ENCODE results near the gene UGT1A10. TPM values are rescaled to one million over a fixed set of nuclear protein-coding genes. Genes with fewer than 3 reads are reported as not detected.

UGT1A10 gene
- total and polyA plus RNA-seq, 2 donors (not counting 3 experiments of a cell fraction or from before 2014, with no cell fraction given) = not detected

DNA sequence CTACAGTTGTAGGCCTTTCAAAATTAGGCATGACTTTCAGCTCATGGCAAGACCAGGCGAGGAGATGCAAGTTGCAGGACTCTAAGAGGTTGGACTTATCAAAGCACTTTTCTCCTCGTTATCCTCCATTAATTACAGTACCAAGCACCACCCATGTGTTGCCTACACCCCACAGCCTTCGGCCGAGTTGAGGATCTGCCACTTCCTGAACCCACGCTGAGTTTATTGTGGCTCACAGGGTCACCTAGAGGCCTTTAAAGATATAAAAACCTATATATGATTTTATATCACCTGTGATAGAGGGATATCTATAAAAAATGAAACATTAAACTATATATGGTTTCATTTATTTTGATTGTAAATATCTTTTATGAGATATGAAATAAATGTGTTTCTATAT is 2.6 kb downstream of the UGT1A10 start:
- H3K9me1 ChIP-seq (replicated peaks; ENCODE audit: control insufficient read depth, extremely low read depth, insufficient read depth, low read length) = no peaks in the 10 kb centered on the region
- no peak for TF ChIP-seq JUN (IDR thresholded peaks at IDR 0.05; ENCODE audit: borderline replicate concordance, insufficient read depth, insufficient read length, low read depth)
- TF ChIP-seq, protein P1, sequence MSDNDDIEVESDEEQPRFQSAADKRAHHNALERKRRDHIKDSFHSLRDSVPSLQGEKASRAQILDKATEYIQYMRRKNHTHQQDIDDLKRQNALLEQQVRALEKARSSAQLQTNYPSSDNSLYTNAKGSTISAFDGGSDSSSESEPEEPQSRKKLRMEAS (IDR thresholded peaks at IDR 0.05; ENCODE audit: insufficient read depth, insufficient read length) = no peak
- no peak for TF ChIP-seq CTCF (IDR thresholded peaks at IDR 0.05; ENCODE audit: extremely low read depth in 1 of 2, insufficient read depth in 1 of 2, low read depth in 1 of 2, low read length in 2 of 2)
- no peak for TF ChIP-seq GATA2 (IDR thresholded peaks at IDR 0.05; ENCODE audit: insufficient read depth, insufficient read length, low read depth, low read length)
- TF ChIP-seq POLR2AphosphoS5 (IDR thresholded peaks at IDR 0.05; ENCODE audit: insufficient read depth, low read depth, low read length) = no peak
- no peak for TF ChIP-seq POLR2A (IDR thresholded peaks at IDR 0.05; ENCODE audit: low read depth, low read length)
- TF ChIP-seq MYC (IDR thresholded peaks at IDR 0.05; ENCODE audit: low read depth, low read length) = no peak
- no peak for TF ChIP-seq EZH2 (IDR thresholded peaks at IDR 0.05; ENCODE audit: borderline replicate concordance, low read depth, low read length, severe bottlenecking)
- TF ChIP-seq FOS (IDR thresholded peaks at IDR 0.05; ENCODE audit: borderline replicate concordance, insufficient read depth, low read length) = no peak
- no peaks in the 10 kb centered on the region for H4K20me1 ChIP-seq (replicated peaks; ENCODE audit: control insufficient read depth, extremely low read depth, insufficient read depth, low read length)
- no peaks in the 10 kb centered on the region for H3K9me3 ChIP-seq (replicated peaks; ENCODE audit: control insufficient read depth, insufficient read depth, low read length)
- H3K36me3 ChIP-seq (ENCODE audit: control insufficient read depth in 2 of 2, extremely low read depth in 1 of 2, insufficient read depth in 2 of 2, low read length in 2 of 2) = no peaks in the 10 kb centered on the region
- no peak overlapping the region for H3K9ac ChIP-seq (replicated peaks; ENCODE audit: extremely low read depth, insufficient read depth, low read length)
- peaks cover 0 to 2% of the 10 kb centered on the region in 2 experiments for H3K27me3 ChIP-seq (ENCODE audit: control insufficient read depth in 2 of 2, insufficient read depth in 2 of 2, low read length in 2 of 2)
- ChIA-PET POLR2A (no interaction called here), CTCF (no interaction called here)
- H3K27ac ChIP-seq (ENCODE audit: insufficient read depth, low read depth, low read length) = no peak overlapping the region
- no peaks in the 10 kb centered on the region for H3K4me1 ChIP-seq (ENCODE audit: control insufficient read depth, extremely low read depth, insufficient read depth, low read length)
- no peak overlapping the region for H3K4me3 ChIP-seq (replicated peaks in 1 of 3; ENCODE audit: insufficient read depth in 1 of 3, low read depth in 1 of 3, low read length in 3 of 3)
- no peak overlapping the region for H2AFZ ChIP-seq (ENCODE audit: low read depth, low read length)
- intact Hi-C loops (cut with micrococcal nuclease) = no loop called here
- BruUV-seq (replicated peaks) = no TSS peak
- FAIRE-seq (no peak), DNase-seq (ENCODE audit: low read depth, low spot score) (no peak)
- H3K79me2 ChIP-seq (ENCODE audit: control insufficient read depth, insufficient read depth, low read length) = no peaks in the 10 kb centered on the region
- H3K4me2 ChIP-seq (ENCODE audit: insufficient read depth, low read length) = no peak overlapping the region
- dilution Hi-C loops (cut with MboI; ENCODE audit: extremely low pct_ligation_motif_present, low sequenced_read_pairs) = no loop called here
